GM21390 (cell line): ENCODE measurements around the gene NDUFS7.

Experiments used
- ATAC-seq: cut with Tn5 transposase; IDR thresholded peaks from one replicate; pipeline ENCODE4 v1.9.1; 2021; ENCODE audit not compliant: unreplicated experiment

Gene NDUFS7

DNA sequence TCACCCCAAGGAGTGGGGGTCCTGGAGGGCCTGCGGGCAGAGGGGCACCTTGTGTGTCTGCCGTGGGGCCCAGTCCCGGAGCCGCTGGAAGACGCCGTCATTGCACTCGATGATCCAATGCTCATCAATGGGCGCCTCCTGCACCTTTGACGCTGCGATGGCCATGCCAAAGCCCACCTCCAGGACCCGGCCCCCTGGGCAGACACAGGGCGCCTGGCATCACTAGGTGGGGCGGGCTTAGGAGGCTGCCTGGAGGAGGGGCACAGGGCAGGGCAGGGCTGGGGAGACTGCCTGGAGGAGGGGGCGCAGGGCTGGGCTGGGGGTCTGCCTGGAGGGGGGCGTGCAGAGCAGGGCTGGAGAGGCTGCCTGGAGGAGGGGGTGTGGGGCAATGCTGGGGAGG, 16.0 kb downstream of the NDUFS7 start:
- ATAC-seq = no peak

DNA sequence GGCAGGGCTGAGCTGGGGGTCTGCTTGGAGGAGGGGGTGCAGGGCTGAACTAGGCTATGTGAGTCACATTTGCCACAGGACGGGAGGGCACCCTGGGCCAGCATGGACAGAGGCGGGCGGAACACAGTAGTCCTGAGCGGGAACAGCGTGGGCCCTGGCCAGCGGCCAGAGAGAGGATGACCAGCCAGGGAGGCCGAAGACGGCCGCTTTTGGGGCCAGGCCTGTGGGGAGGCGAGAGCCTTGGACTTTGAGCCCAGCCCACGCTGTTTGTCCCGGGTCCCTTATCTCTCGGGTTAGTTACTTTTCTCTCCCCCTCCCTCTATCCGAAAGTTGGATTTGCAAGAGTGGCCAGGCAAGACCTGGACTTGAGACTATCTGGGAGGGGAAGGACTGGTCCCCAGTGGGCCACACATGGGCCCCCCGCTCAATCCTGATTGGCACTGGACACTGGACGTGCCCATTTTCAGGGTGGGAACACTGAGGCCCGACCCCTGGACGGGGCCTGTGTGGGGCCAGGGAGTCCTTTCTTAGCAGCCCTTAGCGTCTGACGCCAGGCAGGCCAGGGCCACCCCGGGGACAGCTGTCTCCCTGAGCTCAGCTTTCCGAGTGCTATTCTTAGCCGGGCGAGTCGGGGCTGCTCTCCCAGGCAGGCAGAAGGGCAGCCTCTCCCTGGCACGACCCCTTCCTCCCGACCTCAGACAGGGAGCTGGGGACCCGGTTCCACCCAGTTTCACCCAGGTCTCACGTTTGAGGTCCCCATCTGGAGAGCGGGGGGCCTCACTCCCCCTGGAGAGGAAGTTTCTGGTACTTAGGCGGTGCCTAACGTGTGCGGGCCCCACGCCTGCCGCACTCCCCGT, 16.8 kb downstream of the NDUFS7 start:
- ATAC-seq = no peak

DNA sequence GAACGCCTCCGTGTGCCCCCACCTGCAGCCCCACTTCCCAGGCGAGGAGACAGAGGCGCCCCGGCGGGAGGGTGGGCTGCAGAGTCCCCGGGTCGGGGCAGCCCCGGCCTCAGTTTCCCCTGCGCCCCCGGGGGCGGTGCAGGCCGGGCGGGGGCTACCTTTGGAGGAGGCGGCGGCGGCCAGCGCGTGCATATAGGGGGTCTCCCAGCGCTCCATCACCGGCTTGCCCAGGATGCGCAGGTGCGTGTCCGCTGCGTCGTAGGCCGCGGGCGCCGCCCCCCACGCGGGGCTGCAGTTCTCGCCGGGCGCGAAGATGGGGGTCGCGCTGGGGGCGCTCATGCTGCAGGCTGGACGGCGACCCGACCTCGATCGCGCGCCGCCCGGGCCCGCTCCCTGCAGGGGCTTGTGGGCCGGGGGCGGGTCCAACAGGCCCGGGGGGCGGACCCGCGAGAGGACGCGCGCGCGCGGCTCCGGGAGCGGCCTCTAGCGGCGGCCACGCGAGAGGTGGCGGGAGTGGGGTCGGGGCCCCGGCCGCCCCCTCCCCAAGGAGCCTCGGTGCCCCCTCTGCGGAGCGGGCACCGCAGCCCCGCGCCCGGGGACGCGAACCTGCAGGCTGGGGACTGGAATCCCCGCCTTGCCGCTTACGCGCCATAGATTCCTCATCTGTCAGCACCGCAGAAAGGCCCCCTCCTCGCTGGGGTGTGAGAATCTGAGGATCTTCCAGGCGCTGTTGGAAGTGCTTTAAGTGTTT, 17.6 kb downstream of the NDUFS7 start, which contains the start of gene GAMT:
TSS of gene GAMT (minus strand) at position 405 of the 751 bp plus-strand sequence. CDS start at position 339, 66 bp downstream.
- peak; percentile 57 for ATAC-seq

DNA sequence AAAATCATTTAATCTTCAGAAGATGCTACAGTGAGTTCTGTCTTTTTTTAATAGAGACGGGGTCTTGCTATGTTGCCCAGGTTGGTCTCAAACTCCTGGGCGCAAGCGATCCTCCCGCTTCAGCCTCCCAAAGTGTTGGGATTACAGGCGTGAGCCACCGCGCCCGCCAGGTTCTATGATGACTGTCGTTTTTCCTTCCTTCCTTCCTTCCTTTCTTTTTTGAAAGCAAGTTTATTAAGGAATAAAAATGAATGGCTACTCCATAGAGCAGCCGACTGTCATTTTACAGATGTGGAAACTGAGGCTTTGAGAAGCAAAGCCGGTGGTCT, 18.1 kb downstream of the NDUFS7 start:
- ATAC-seq = no peak

DNA sequence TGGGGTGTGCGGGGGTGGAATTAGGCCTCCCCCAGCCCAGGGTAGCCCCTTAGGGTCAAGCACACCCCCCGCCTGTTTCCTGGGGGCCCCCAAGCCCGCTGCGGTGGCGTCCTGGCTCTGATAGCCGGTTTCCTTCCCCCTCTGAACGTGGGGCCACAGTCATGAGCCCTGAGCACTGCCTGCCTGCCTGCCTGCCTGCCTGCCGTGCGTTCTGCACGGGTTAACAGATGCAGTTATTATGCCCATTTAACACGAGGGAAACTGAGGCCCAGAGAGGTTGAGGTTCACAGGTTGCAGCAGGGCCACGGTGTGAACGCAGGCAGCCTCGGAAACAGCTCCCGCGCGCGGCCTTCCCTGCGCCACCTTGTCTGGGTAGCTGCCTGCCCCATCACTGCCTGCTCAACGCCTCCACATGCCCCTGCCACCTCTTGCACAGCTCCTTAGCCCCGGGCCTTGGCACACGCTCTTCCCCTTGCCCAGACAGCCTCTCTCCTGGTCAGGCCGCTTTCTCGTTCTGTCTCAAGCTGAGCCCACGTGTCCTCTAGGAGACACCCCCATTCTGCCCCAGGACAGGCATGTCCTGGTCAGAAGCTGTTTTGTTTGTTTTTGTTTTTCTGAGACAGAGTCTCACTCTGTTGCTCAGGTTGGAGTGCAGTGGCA, 18.8 kb downstream of the NDUFS7 start:
- ATAC-seq = no peak

DNA sequence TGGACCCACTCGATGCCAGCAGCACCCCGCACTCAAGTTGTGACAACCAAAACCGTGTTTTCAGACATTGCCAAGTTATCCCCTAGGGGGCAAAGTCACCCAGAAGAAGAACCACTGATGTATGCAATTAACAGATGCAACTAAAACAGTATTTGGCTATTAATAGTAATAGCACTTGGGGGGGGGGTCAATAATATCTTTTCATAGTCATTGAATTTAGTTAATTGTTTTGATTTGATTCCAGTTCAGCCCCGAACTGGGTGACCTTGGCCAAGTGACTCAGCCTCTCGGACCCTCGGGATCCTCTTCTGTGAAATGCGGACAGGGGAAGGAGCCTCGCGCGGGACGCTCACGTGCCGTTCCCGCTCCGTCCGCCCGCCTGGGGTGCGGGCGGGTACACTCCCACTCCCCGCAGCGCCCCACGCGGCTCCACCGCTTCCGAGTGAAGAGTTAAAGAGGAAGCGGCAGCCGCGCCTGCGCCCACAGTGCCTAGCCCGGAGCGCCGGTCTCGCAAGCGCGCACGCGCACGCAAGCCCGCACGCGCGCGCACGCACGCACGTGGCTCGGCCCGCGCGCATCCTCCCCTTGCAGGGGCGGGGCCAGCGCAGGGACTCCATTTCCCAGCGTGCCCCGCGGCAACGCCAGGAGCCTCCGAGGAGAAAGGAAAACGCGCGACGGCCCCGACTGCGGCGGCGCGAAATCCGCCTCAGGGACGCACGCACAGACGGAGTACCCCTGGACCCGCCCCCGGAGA, 23.2 kb downstream of the NDUFS7 start:
- peak; percentile 67 for ATAC-seq

DNA sequence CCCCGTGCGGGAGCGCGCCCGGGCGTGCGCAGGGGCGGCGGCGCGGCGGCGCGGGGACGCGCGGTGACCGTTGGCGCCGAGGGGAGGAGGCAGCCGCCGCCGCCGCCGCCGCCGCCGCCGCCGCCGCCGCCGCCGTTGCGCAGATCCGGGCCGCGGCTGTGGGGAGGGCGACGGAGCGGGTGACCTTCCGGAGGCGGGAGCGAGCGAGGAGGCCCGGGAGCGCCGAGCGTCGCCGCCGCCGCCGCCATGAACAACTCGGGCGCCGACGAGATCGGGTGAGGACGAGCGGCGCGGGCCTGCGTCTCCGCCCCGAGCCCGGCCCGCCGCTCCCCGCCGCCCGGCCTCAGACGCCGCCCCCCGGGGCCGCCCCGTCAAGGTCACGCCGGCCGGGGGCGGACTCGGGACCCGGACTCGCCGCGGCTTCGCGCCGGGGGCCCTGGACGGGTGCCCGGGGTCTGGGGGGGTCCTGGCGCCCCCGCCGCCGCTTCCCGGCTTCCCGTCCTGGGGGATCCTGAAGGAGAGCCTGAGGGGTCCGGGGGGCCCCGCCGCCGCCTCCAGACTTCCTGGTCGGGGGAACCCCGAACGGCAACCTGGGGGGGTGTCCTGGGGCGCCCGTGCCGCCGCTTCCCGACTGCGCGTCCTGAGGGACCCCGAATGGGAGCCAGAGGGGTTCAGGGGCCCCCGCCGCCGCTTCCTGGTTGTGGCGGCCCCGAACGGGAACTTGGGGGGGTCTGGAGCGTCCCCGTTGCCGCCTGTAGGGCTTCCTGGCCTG, 24.0 kb downstream of the NDUFS7 start, which contains the start of gene DAZAP1:
TSS of gene DAZAP1 (plus strand) at position 59 of the 772 bp plus-strand sequence. CDS start at position 247, 188 bp downstream.
- ATAC-seq = peak; percentile 22

DNA sequence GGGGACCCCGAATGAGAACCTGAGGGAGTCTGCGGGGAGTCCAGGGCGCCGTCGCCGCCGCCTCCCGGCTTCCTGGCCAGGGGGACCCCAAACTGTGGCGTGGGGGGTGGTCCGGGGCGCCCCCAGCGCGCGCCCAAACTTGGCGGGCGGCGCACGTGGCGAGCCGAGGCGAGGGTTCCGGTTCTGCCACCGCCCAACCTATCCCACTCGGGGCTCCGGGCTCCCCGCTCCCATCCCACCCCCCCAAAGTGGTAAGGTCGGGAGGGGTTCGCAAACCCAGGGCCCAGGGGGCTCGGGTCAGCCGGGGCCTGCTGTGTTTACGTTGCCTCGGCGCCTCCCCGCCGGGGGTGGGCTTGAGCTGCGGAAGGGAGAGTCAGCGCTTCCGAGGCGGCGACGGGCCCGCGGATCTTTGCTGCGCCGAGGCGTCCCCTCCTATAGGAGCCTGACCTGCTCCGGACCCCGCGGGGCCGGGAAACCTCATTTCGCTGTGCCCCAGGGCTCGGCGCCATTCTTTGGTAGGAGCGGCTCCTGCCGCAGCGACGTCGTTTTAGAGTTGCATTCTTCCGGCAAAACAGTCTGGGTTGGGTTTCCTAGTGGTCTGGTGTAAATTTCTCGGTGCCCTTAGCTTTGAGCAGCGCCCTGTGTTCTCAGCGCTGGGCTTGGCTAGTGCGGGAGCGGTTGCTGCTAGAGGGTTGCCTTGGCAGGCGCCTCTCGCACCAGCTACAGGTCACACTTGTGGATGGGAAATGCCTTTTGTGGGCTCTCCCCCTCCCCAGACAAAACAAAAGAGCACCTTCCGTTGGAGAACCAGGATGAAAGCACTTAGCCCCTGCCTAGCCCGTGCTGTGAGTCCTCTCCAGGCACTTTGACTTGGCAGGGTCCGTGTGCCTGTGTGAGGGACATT, 24.8 kb downstream of the NDUFS7 start:
- no peak for ATAC-seq

DNA sequence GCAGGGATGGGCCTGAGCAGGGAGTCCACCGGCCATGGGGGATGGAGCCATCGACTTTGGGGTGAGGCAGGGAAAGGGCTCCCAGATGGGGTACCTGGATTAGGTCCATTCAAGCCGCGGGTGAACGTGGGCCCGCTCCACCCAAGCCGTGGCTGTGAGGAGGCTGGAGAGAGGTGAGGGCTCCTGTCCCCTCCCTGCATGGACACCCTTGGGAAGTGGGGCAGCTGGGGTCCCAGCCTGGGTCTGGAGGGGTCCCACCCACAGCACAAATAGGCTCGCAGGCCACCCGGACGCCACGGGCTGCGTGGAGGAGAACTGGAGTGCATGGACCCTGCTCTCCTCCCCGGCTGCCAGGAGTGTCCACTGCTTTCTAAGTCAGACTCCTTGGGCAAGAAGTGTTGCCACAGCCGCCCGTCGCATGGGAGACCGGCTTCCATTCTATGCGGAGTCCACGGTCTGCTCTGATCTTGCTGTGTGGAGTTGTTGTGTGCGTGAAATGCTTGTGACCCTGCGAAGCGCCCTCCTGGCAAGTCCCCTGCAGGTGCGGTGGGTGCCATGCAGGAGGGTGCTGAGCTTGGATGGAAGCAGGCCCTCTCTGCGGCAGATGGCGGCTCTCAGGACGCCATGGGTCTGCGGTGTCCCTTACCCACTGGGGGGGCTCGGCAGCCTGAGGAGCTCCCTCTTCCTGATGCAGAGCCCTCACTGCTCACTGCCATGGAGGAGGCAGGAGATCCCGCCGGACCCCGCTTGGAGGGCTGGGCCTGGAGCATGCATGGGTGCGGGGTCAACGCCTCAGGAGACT, 25.7 kb downstream of the NDUFS7 start:
- ATAC-seq = no peak

DNA sequence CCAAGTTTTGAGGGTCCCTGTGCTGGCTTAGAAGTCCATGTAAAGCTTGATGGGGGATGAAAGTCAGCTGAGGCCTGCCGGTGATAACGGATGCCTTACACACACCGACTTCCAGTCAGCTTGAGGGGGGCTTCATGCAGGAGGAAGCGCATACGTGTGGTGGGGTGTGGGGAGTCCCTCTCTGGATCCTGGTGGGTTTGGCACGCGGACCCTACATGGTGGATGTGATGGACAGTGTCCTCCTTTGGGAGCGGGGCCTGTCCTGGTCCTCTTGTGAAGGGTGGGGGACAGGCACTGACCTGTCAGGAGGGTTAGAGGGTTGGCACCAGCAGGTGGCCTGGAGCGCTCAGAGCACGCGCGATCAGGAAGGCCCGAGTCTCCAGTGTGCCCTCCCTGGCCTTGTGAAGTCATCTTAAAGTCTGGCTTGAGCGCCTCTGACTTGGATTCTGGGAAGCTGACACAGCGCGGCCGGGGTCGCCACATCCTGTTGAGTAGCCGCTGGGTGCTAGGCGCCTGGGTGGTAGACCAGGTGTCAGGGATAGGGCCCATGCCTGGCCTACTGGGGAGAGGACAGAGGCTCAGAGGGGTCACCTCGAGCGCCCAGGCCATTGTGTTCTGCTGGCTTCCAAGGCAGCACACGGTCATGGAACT, 26.6 kb downstream of the NDUFS7 start:
- ATAC-seq = no peak

DNA sequence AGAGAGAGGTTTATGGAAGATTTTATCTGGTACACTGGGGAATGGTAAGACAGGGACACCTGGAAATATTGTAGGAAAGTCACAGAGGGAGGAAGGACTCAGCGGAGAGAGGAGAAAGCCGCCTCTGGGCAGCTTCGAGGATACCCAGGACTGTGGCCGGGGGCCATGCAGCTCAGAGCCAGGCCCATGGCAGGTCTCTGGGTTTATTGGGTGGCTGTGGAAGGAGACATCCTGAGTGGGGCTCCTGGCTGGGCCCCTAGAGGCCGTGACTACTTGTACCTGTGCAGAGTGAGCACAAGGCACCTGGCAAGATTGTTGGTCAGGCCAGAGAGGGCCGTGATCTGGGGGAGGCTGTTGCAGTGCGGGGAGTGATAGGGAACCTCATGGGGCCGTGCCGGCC, 27.1 kb downstream of the NDUFS7 start:
- ATAC-seq = no peak

DNA sequence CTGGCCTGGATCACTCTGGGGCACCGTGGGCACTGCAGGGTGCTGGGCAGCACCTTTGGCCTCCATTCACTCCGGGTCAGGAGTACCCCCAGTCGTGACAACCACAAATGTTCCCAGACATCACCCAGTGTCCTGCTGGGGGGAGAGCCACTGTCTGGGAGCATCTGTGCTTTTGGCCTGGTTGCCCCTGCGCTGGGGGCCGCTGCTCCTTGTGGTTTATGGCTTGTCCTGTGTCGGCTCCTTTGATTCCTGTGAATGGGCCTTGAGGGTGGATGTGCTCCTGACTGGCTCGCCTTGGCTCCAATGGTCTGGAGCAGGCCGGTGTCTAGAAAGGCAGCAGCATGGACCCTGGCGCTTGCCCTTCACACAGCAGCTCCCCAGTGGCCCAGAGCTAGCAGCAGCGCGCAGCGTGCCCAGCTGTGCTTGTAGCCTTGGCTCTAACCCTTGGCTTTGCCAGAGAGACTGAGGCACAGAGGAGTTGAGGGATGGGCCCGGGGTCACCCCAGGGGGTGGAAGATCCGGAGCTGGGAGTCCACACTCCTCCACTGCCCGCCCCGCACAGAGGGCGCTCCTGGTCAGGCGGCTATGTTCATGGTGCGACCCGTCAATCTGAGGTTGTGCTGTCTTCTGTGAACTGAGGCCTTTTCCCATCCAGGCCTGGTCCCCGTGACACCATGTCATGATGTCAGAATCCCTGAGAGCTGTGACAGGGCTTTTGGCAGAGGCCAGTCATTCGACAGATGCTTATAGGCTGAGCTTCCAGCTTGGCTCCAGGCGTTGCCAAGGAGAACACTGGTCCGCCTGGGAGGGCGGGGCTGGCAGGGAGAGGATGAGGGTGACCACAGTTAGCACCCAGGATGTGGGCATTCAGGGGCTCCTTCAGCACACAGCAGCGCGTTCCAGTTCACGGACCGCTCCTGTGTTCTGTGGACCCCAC, 27.8 kb downstream of the NDUFS7 start:
- no peak for ATAC-seq

DNA sequence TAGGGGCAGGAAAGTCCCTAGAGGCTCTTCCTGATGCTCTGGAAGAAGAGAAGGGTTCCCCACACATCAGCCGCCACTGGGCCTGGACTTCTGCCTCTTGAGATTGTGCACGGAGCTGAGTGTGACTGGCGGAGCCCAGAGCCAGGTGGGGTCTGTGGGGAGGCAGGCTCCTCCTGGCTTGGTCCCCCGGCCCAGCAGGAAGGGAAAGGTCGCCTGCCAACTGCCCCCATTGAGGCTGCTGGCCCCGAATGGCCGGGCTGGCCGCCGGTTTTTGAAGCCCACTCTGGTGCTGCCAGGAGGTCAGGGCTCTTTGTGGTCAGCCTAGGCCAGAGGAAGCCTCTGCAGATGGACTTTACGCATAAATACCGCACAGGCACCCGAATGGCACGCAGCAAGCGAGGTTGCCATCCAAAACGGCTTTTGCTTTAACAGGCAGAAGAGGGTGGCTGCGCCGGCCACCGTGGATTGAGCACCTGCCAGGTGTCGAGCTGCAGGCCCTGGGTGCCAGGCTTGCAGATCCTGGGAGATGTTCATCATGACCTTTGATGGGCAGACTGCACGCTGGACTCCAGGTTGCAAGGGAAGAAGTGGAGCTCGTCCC, 28.7 kb downstream of the NDUFS7 start:
- ATAC-seq = no peak

DNA sequence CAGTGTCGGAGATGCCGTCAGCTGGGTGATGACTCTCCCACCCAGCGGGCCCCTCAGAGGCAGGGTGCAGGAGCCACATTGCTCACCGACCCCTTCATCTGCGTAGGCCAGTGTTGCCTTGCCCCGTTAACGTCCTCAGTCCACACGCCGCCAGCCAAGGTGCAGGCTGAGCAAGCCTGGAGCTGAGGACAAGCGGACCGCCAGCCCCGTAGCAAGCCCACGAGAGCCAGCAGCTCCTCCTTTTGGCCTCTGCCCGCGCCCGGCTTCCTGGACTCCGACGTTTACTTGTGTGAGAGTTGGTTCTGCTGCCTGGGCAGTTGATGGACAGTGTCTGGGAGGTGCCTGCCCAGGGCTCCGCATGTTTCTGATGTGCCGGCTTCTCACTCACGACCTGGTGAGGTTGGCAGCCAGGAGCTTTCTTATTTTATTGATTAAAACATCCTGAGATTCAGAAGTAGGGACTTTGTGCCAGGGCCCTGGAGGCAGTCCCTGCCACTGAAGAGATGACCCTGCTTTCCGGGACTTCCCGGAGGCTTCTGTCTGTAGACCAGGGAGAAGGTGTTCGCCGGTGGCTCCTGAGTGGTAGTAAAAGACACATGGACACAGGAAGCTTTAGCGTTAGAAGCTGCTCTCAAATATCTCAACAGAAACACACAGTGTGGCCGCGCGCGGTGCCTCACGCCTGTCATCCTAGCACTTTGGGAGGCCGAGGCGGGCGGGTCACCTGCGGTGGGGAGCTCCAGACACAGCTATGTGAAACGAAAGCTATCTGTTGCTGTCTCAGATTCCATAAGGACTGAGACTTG, 29.5 kb downstream of the NDUFS7 start:
- no peak for ATAC-seq

DNA sequence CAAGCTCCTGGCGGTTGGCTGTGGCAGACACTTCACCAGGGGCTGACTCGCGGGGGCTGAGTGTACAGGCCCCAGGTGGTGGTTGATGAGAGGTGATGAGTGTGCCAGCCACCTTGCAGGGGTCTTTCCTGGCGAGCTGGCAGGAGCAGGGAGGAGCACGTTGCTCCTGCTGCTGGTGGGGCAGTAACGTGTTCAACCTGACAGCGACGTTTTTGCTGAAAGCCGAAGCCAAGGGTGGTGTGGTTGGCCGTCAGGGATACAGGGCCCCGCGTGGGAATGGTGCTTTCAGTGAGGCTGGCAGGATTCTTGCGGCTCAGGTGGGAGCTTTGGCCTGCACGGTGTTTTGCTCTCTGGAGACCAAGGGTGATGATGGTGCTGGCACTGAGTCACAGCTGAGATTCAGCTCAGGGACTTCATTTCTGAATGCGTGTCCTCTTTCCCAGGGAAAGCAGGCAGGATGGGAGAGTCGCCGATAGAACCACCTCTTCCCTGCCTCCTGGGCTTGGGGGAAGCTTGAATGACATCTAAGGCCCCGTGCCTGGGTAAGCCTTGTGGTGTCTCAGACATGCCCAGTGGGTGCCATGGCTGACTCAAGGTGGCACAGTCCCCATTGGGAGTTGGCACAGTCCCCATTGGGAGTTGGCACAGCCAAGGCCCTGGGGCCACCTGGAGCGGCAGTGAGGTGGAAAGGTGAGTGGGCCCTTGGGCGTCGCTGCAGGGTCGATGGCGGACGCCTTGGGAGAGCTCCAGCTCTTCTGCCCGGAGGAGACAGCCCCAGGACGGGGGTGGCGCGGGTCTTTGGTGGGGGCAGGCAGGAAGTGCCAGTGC, 32.5 kb downstream of the NDUFS7 start:
- ATAC-seq = no peak
